ENCODE data around the gene ATAD1.

DNA sequence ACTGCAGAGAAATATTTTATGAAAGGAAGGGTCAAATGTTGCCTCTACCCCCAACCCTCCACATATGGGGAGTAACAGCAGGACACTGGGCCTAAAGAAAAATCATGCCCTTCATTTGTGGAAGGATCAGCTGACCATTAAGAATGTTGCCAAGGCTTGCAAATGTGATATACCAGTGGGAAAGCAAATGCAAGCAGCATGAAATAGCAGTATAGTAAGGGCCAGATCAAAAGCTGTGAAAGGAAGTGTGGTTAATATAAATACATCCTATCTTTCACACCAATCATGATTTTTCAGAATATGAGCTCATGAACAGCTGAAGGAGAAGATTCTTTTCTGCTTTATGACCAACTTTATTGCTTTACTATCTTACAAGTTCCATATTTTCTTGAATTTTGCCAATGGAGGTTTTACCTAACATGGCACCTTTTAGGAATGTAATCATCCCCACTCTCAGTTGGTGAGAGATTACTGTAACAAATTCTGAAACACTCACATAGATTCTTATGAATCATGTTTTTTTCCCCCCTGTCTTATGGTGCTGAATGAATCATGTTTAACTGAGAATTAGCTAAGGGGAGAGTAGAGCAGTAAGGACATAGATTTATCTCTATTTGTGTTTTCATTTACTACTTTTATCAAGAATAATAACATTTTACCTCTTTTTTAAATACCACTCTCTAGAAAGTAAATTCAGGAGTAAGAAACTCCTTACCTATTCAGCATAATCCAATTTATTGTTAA, 12.1 kb upstream of the ATAD1 start:
- no peak for TF ChIP-seq POLR2A (IDR thresholded peaks at IDR 0.05; ENCODE audit: low read depth, low read length)
- no peak for TF ChIP-seq POLR2AphosphoS5 (IDR thresholded peaks at IDR 0.05; ENCODE audit: low read depth, low read length)
- no peak for TF ChIP-seq TAF1 (IDR thresholded peaks at IDR 0.05; ENCODE audit: low read depth, low read length)
- TF ChIP-seq PAX5 (IDR thresholded peaks at IDR 0.05; ENCODE audit: insufficient read depth, low read length, severe bottlenecking): no peak
- TF ChIP-seq POU2F2 (IDR thresholded peaks at IDR 0.05; ENCODE audit: low read depth, low read length): no peak

Data from GM12891 (cell line).